Measurements from ENCODE around the gene ATP11A. TPM values are rescaled to one million over a fixed set of nuclear protein-coding genes. Genes with fewer than 3 reads are reported as not detected.
A peak's percentile ranks its signal among the peaks of the same experiment; 100 is the strongest.

Gene ATP11A
- total RNA-seq, 4 donors from 2014 or later: 32.1 to 83.6 (median 46.2) TPM

- no peak for TF ChIP-seq CTCF (IDR thresholded peaks at IDR 0.05)
- TF ChIP-seq POLR2A (IDR thresholded peaks at IDR 0.05): no peak
- WGBS, 2 donors: 93 to 97% methylated on average over 29 of the region's 29 CpGs
- Histone ChIP-seq H3K27ac (no peak overlapping the region), H3K36me3 (no peaks in the 10 kb centered on the region), H3K27me3 (no peaks in the 10 kb centered on the region), H3K9me3 (no peaks in the 10 kb centered on the region), H3K4me1 (peaks cover 0 to 23% of the 10 kb centered on the region in 2 donors), H3K4me3 (replicated peaks in 1 of 3) (no peak overlapping the region)
- no peak for DNase-seq
- intact Hi-C loops (cut with DNase I): no loop called here
Observed at GRCh38 chr13:112746044-112746443, 56.2 kb downstream of the ATP11A start.

- peak; percentile 76 to 77 for DNase-seq
- intact Hi-C loops (cut with DNase I): no loop called here
- H3K4me3 ChIP-seq (replicated peaks in 1 of 3): no peak overlapping the region
- no peaks in the 10 kb centered on the region for H3K9me3 ChIP-seq
- peaks cover 0 to 17% of the 10 kb centered on the region in 2 donors for H3K4me1 ChIP-seq
- H3K27ac ChIP-seq: no peak overlapping the region
- TF ChIP-seq POLR2A (IDR thresholded peaks at IDR 0.05) (no peak), CTCF (IDR thresholded peaks at IDR 0.05) (peak in 1 of 6 experiments; percentile 12)
- 37 to 45% methylated on average over 9 of the region's 9 CpGs for WGBS, 2 donors
- no peaks in the 10 kb centered on the region for H3K36me3 ChIP-seq
- no peaks in the 10 kb centered on the region for H3K27me3 ChIP-seq
Observed at GRCh38 chr13:112747256-112747655, 57.4 kb downstream of the ATP11A start.

- no peaks in the 10 kb centered on the region for H3K27me3 ChIP-seq
- WGBS, 2 donors: 72 to 75% methylated on average over 13 to 18 of the region's 18 CpGs
- DNase-seq: peak; percentile 61 to 70
- intact Hi-C loops (cut with DNase I): no loop called here
- no peak overlapping the region for H3K4me3 ChIP-seq (replicated peaks in 1 of 3)
- no peak for TF ChIP-seq POLR2A (IDR thresholded peaks at IDR 0.05)
- no peak for TF ChIP-seq CTCF (IDR thresholded peaks at IDR 0.05)
- no peak overlapping the region for H3K27ac ChIP-seq
- no peaks in the 10 kb centered on the region for H3K9me3 ChIP-seq
- no peaks in the 10 kb centered on the region for H3K36me3 ChIP-seq
- H3K4me1 ChIP-seq: peaks cover 0 to 14% of the 10 kb centered on the region in 2 donors
Observed at GRCh38 chr13:112748947-112749735, 59.3 kb downstream of the ATP11A start.

- 91 to 96% methylated on average over 10 of the region's 10 CpGs for WGBS, 2 donors
- Histone ChIP-seq H3K4me3 (replicated peaks in 1 of 3) (no peak overlapping the region), H3K27ac (no peak overlapping the region), H3K27me3 (no peaks in the 10 kb centered on the region), H3K9me3 (no peaks in the 10 kb centered on the region), H3K36me3 (no peaks in the 10 kb centered on the region), H3K4me1 (peaks cover 0 to 5% of the 10 kb centered on the region in 2 donors)
- TF ChIP-seq CTCF (IDR thresholded peaks at IDR 0.05) (no peak), POLR2A (IDR thresholded peaks at IDR 0.05) (no peak)
- intact Hi-C loops (cut with DNase I): no loop called here
- DNase-seq: no peak
Observed at GRCh38 chr13:112750570-112750969, 60.7 kb downstream of the ATP11A start.

GRCh38 chr13:112751617-112752016 is 61.8 kb downstream of the ATP11A start:
- TF ChIP-seq CTCF (IDR thresholded peaks at IDR 0.05) (no peak), POLR2A (IDR thresholded peaks at IDR 0.05) (no peak)
- no peaks in the 10 kb centered on the region for H3K9me3 ChIP-seq
- intact Hi-C loops (cut with DNase I): no loop called here
- no peak for DNase-seq
- H3K27me3 ChIP-seq: no peaks in the 10 kb centered on the region
- H3K36me3 ChIP-seq: no peaks in the 10 kb centered on the region
- no peak overlapping the region for H3K4me3 ChIP-seq (replicated peaks in 1 of 3)
- 93 to 96% methylated on average over 7 of the region's 7 CpGs for WGBS, 2 donors
- H3K27ac ChIP-seq: no peak overlapping the region
- H3K4me1 ChIP-seq: peaks cover 0 to 5% of the 10 kb centered on the region in 2 donors

Data from thyroid gland (tissue), 4 donors.